Heart left ventricle (tissue), 13 donors: Measurements from ENCODE around the gene SETD7.

Source experiments
- CTCF ChIP-seq, 12 donors: fragments of 200-600 bp; sonication (generic) in 4 of 12; IDR thresholded peaks; one replicate each; pipeline versions ENCODE4 v1.5.0 to v1.8.0; 2018 to 2022; ENCODE audit warnings: antibody characterized with exemption in 12 of 12, mild to moderate bottlenecking in 5 of 12
- POLR2A ChIP-seq, 2 donors: fragments of 450-650 bp; IDR thresholded peaks; one replicate each; pipeline ENCODE4 v1.6.1; 2017; ENCODE audit warnings: antibody characterized with exemption in 2 of 2, mild to moderate bottlenecking in 2 of 2, moderate library complexity in 2 of 2
- donor health status: ischemic (EF 13 %, LVEDD 7.1; RV severe dilation, severe dysfunction).
- donor health status: DM: no; HTN: yes; CAD: no.
- donor health status: DM: no; HTN: no; CAD: no.
- donor health status: ischemic (EF 25% LVEDD 6.9; RV normal size, moderate dysfunction).
- donor health status: ischemic (EF 25% LVEDD 5.7; RV mildly dilated, moderate dysfunction).
- donor health status: ischemic (EF 35%, LVEDD 5.7; RV mildly dilated, moderate dysfunction).
- donor health status: nonischemic (EF 11% LVEDD 7.7; RV severe dilation, severe dysfunction).
- donor health status: DM: yes; HTN: yes; CAD: no.
- donor health status: PGD.
- donor health status: ischemic (EF 29% LVEDD 5.4; RV normal size, mild dysfunction).
- donor health status: nonischemic (EF 23%, LVEDD 6.1; RV moderate dilation, normal function).

GRCh38 chr4:139525414-139525813 lies 30.6 kb downstream of the SETD7 start:
- TF ChIP-seq POLR2A (IDR thresholded peaks at IDR 0.05) = no peak
- TF ChIP-seq CTCF (IDR thresholded peaks at IDR 0.05) = no peak
